Mammary epithelial cell (primary cell): ENCODE data around the gene IL19.

Experiments
- EZH2 ChIP-seq: IDR thresholded peaks from 2 replicates; pipeline ENCODE4 v1.6.1; 2012; ENCODE audit warnings: low read length, inconsistent platforms, borderline replicate concordance
- TF ChIP-seq, protein P1 (sequence below), 2 donors: IDR thresholded peaks in 1 of 2; conservative IDR thresholded peaks in 1 of 2; 2 replicates each; pipeline ENCODE4 v1.5.1; 2011 to 2012; ENCODE audit warnings: inconsistent platforms in 2 of 2, low read length in 2 of 2, mild to moderate bottlenecking in 2 of 2, control low read depth in 1 of 2, low read depth in 1 of 2; ENCODE audit not compliant: insufficient read depth in 1 of 2; ENCODE audit errors: extremely low read depth in 1 of 2

- TF ChIP-seq, protein P1, sequence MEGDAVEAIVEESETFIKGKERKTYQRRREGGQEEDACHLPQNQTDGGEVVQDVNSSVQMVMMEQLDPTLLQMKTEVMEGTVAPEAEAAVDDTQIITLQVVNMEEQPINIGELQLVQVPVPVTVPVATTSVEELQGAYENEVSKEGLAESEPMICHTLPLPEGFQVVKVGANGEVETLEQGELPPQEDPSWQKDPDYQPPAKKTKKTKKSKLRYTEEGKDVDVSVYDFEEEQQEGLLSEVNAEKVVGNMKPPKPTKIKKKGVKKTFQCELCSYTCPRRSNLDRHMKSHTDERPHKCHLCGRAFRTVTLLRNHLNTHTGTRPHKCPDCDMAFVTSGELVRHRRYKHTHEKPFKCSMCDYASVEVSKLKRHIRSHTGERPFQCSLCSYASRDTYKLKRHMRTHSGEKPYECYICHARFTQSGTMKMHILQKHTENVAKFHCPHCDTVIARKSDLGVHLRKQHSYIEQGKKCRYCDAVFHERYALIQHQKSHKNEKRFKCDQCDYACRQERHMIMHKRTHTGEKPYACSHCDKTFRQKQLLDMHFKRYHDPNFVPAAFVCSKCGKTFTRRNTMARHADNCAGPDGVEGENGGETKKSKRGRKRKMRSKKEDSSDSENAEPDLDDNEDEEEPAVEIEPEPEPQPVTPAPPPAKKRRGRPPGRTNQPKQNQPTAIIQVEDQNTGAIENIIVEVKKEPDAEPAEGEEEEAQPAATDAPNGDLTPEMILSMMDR (conservative IDR thresholded peaks at IDR 0.05 in 1 of 2, IDR thresholded peaks at IDR 0.05 in 1 of 2; ENCODE audit: extremely low read depth in 1 of 2, insufficient read depth in 1 of 2, low read depth in 1 of 2, low read length in 2 of 2) = no peak
- no peak for TF ChIP-seq EZH2
Measured at GRCh38 chr1:206729507-206729906, 41.1 kb upstream of the IL19 start.
